EL (cell line): Measurements from ENCODE around the gene MRPS2.
A peak's percentile ranks its signal among the peaks of the same experiment; 100 is the strongest.
"Not testable (repeated sequence)": the region's sequence is repeated elsewhere in the genome, so short reads cannot be mapped to it uniquely, and the experiment has no call there.

Source experiments
- DNase-seq: peaks from one replicate; pipeline ENCODE4 v3.0.0-alpha.2; 2016

The MRPS2 gene

GRCh38 chr9:135534826-135535225, 34.3 kb downstream of the MRPS2 start:
- DNase-seq: not testable (repeated sequence)

DNA sequence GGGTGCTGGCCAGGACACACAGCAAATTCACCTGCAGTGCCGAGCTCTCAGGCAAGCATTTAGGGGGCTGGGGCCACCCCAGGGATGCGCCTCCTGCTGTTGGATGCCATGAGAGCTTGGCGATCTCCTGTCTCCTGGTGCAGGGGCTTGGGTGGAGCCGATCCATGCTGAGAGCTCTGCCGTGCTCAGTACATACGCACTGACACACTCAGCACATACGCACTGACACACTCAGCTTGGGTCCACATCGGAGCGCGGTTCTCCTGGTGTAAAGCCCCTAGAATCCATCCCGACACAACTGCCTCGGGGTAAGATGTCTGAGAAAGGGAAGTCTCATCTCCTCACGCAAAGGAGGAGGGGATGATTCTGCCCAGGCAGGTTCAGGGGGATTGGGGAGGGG, 35.1 kb downstream of the MRPS2 start:
- not testable (repeated sequence) for DNase-seq

GRCh38 chr9:135536216-135536615, 35.7 kb downstream of the MRPS2 start:
- DNase-seq: peak; percentile 25

GRCh38 chr9:135543262-135543894, 42.9 kb downstream of the MRPS2 start:
- DNase-seq: peak; percentile 22

DNA sequence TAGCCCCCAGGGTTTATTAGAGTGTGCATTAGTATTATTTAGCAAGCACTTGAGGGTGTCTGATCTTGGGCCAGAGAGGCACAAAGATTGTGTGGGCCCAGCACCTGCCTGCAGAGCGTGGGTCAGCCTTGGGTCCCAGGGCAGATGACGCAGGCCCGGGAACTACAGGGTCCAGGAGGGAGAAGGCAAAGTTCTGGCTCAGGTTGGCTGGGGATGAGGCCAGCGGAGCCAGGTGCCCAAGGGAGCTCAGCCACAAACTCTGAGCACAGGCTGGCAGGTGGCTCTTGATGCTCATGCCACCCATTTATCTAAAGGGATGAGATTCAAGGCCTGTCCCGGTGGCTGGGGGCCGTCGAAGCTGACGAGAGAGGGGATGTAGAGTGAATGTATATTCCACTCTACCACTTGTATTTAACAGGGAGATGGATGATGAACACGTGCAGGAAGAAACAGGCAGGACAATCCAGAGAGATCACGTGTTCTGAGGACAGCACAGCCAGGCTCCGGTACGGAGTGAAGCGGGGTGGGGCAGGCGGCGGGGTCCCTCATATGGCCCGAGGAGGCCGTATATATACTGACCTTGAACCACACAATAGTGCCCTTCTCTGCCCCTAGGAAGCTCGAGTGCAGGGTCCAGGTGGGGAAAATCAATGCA, 44.6 kb downstream of the MRPS2 start:
- DNase-seq: no peak

DNA sequence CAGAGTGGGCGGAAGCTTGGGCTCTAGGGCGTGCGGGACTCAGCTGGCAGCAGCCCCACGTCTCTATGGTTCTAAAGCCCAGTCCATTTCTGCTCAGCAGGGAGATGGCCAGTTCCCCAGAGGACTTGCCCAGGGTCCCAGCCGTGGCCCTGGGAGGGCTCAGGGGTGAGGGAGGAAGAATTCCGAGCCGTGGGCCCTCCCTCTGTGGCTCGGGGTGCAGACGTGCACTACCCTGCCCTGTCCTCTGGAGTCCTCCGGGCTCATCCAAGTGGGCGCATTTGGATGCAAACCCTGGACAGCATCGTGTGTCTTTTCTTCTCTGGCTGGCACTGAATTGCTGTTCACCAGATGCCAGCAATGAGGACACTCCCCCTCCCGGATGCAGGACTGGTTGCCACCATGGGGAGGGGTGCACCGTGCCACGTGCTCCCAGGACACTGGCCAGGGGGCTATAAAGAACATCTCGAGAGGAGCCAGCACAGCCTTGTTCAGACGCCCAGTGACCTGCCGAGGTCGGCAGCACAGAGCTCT, 45.2 kb downstream of the MRPS2 start, which contains the start of gene OBP2A:
Gene OBP2A (plus strand): TSS at position 481 of the 531 bp plus-strand sequence. CDS start 55 bp downstream, outside the sequence.
- not testable (repeated sequence) for DNase-seq

GRCh38 chr9:135546792-135547617, 46.5 kb downstream of the MRPS2 start:
- not testable (repeated sequence) for DNase-seq

DNA sequence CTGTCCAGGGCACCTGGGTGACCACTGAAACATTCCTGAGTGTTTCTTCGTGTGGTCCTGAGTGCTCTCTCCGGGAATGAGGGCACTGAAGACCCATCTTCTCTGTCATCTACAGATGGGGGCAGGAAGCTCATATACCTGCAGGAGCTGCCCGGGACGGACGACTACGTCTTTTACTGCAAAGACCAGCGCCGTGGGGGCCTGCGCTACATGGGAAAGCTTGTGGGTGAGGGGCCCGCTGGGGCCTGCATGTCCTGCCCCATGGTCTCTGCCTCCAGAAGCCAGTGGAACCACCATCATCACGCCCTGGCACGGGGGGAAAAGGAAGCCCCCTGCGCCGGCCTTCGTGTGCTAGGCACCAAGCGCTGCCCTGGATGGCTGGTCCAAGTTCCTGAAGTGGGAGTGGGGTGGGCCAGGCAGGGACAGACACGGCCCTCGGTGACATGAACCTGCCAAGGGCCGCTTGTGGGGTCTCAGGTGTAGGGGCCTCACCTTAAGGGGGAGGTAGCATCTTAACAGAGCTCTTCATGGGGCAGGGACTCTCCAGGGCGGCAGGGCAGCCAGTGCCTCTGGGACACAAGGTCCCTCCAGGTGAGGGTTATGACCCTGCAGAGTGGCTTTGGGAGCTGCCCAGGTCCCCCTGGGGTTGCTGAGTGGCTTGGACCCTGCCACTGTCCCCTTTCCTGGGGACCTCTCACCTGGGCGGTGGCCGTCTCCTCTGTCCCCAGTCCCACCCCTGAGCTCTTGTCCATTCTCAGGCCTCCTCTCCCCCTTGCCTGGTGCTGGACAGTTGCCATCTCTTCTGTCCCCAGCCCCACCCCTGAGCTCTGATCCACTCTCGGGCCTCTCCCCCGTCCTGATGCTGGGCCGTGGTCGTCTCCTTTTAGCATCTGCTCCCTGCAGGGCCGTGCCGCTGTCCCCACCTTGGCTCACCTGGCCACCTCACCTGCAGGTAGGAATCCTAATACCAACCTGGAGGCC, 47.6 kb downstream of the MRPS2 start:
- no peak for DNase-seq

GRCh38 chr9:135549478-135550343, 49.2 kb downstream of the MRPS2 start:
- DNase-seq: not testable (repeated sequence)

DNA sequence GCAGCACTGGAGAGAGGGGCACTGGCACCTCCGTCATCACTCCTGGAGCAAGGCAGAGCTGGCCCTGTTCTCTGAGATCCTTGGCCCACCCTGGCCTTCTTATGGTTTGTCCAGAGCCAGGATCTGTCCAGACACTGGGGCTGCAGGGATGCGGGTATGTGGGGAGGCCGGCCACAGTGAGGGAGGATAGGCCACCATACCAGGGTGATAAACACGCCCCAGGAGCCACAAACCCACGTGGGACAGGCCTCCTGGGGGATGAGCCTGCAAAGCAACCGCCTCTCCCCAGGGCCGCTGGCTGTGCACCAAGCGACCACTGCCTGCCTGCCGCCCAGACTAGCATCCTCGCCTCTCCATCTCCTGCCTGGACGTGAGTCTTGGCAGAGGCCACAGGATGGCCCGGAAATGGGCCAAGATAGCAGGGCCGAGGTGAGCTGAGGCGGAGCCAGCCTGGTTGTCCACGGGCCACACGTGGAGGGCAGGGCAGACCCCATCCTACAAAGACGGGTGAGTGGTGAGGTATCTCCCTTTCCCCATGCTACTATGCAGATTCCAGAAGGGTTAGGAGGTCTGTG, 49.9 kb downstream of the MRPS2 start:
- no peak for DNase-seq

DNA sequence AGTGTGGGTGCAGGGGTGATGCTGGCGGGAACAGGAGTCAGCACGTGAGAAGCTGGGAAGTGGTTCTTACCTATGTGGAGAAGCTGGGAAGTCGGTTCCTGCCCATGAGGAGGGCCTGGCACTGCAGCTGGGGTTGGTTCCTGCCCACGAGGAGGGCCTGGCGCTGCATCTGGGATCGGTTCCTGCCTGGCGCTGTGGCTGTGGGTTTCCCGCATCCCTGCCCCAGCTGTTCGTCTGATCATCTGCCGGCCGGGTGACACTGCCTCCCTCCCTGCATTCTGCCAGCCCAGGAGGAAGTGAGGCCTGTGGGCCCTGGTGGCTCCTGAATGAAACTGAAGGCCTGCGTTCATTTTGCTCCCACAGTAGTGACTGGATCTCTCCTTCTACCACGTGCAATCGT, 50.5 kb downstream of the MRPS2 start:
- DNase-seq: no peak

DNA sequence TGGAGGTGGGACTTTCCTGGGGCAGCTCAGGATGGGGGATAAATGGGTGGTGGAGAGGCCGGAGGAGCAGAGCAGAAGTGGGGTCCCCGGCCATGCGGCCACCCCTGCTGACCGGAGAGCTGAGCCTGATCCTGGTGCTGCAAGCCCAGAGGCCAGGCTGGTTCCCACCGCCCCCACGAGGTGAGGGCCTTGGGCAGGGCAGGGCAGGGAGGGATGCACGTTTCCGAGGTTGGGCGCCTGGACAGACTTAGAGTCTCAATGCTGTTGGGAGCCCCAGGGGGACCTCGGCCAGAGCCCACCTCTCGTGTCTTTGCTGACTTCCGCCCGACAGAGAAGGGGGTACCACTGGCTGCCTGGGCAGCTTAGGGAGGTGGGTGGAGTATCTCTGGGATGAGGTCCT, 51.0 kb downstream of the MRPS2 start:
- no peak for DNase-seq

DNA sequence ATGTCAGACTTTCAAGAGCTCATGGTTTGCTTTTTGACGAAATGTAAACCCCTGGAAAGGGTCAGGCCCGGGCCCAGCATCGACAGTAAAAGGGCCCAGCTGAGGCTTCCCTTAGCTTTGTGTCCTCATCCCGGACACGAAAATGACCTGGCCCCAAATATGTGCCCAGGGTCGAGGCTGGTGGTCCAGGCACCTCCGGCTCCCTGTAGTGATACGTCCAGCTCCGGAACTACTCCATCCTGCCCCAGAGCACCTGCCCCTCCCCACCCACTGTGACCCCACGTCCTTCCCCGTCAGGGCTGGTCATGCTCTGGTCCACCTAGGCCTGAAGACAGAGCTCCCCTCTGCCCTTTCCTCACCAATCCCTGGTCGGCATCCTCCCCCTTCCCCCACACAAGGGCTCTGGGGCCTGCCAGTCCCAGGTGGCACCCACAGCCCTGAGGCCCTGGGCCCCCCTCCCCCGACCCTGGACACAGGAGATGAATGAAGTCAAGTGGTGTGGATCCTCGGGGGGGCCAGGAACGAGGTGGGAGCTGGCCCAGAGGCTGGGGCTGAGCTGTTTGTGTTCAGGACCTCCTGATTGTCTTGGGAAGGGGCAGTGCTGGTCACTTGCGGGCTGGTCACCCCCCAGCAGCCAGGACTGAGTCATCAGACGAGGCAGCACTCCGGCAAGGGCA, 51.7 kb downstream of the MRPS2 start:
- DNase-seq: no peak

- DNase-seq: no peak
Measured at GRCh38 chr9:135552698-135553171, 52.3 kb downstream of the MRPS2 start.
